M059J (cell line): ENCODE results near the gene BLVRB. TPM values are rescaled to one million over a fixed set of nuclear protein-coding genes. Genes with fewer than 3 reads are reported as not detected.
A peak's percentile ranks its signal among the peaks of the same experiment; 100 is the strongest.

Source experiments
- DNase-seq: peaks from one replicate; pipeline ENCODE4 v3.0.0-alpha.2; 2012; ENCODE audit warnings: low read depth
- total RNA-seq: library from RNA; depleted of rRNA; stranded (reverse); fragments of >200 nt; shearing (Covaris generic); gene quantifications from 2 replicates; pipeline ENCODE4 v1.2.3, GENCODE V29; 2014; rRNA removed

The BLVRB gene
- total RNA-seq, 1 experiment from 2014 or later: 135 TPM

DNA sequence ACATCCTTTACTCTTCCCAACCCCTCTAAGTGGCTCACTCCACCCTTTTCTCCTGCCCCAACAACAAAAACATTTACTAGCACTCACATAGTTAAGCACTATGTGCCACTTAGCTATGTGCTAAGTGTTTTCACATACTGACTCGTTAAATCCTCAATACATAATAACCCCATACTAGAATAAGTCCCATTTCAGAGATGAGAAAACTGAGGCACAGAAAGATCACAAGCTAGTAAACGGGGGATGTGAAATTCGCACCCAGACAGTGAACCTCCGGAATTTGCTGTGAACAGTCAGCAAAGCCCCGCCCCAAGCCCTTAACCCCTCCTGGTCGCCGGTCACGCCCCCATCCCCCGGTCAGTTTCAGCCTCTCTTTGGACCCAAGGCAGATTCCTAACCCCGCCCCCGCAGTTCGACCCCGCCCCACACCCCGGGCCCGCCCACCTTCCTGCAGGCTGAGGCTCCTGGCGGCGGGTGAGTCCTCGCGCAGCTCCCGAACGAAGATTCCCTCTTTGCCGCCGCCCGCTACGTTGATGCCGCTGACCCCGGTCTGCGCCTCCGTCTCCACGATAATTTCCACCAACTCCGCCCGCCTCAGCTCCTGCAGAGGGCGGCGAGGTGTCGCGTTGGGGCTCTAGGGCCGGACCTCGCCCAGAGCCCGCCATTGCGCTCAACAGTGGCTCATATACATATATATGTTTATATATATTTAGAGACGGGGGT lies 62.1 kb downstream of the BLVRB start:
- peak; percentile 87 for DNase-seq

DNA sequence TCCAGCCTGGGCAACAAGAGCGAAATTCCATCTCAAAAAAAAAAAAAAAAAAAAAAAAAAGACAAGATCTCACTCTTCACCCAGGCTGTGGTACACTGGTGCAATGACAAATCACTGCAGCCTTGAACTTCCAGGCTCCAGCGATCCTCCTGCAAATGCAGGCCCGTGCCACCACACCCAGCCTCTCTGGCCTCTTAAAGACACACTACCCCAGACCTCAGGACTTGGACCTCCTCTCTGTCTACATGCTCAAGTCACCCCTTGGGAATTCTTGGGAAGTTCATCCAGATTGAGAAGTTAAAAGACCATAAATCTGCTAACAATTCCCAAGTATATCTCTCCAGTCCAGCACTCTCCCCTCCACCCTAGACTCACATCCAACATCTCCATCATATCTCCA lies 65.0 kb downstream of the BLVRB start:
- no peak for DNase-seq

DNA sequence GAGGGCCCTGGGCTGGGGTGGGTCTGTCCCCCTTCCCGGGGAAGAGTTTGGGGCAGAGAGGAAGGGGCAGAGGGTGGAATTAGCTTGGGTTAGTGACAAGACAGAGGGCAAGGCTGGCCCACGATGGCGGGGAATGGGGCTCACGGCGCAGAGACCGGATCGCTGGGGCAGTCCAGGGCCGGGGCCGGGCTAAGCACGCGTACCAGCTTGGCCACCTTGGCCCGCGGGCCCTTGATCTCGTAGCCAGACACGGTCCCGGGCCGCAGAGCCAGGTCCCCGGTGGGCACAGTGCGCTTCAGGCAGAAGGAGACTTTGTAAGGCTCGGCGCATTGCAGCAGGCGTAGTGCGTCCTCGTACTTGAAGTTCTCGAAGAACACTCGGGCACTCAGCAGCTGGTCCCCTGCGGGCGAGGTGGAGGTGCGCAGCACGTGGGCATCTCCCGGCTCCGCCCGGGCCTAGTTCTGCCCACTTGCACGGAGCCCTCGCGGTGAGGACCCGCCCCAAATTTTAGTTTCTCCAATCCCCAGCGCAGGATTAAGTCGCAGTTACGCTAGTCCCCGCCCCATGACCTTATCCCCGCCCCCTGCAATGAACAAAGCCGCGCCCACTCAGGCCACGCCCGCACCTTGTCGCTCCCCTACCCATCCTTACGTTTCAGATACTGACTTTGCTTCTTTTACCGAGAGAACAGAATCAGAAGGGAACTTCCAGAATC lies 67.0 kb downstream of the BLVRB start:
- DNase-seq: no peak

Other genes starting within 250 kb of the BLVRB start
- not detected in 2 replicates for gene TTC9B, start 247.4 kb downstream of the BLVRB start, total RNA-seq
- gene CCNP, start 239.1 kb downstream of the BLVRB start, total RNA-seq: not detected in 2 replicates
- 73.0 and 98.3 TPM in 2 replicates for gene AKT2, start 180.4 kb downstream of the BLVRB start, total RNA-seq
- 7.2 and 14.6 TPM in 2 replicates for gene C19orf47, start 117.3 kb downstream of the BLVRB start, total RNA-seq
- 211 and 244 TPM in 2 replicates for gene PLD3, start 117.0 kb downstream of the BLVRB start, total RNA-seq
- 0.02 TPM in 1 of 2 replicates, not detected in the other for gene HIPK4, start 75.6 kb downstream of the BLVRB start, total RNA-seq
- 2.3 and 2.6 TPM in 2 replicates for gene PRX, start 52.4 kb downstream of the BLVRB start, total RNA-seq
- 20.0 and 22.0 TPM in 2 replicates for gene SERTAD1, start 39.8 kb downstream of the BLVRB start, total RNA-seq
- gene SERTAD3, start 21.4 kb downstream of the BLVRB start, total RNA-seq: 15.9 and 19.8 TPM in 2 replicates
- gene SPTBN4, start 1.3 kb upstream of the BLVRB start, total RNA-seq: 0.10 and 0.67 TPM in 2 replicates
- 30.5 and 66.3 TPM in 2 replicates for gene SHKBP1, start 111.1 kb upstream of the BLVRB start, total RNA-seq
- gene LTBP4, start 135.6 kb upstream of the BLVRB start, total RNA-seq: 7.1 and 7.3 TPM in 2 replicates
- gene NUMBL, start 224.9 kb upstream of the BLVRB start, total RNA-seq: 10.2 and 18.1 TPM in 2 replicates